Prostate gland (tissue), 2 donors: Measurements from ENCODE around the gene GRIA4. TPM values are rescaled to one million over a fixed set of nuclear protein-coding genes. Genes with fewer than 3 reads are reported as not detected.

Experiments
- DNase-seq: peaks from one replicate; pipeline ENCODE4 v3.0.0-alpha.2; 2019; ENCODE audit warnings: low spot score
- H3K27ac ChIP-seq, 2 donors: fragments of 200-600 bp; sonication (generic); 2 replicates each; pipeline ENCODE4 v1.5.1; 2017 to 2019
- H3K27me3 ChIP-seq: fragments of 200-600 bp; sonication (generic); replicated peaks from 2 replicates; pipeline ENCODE4 v1.5.1; 2019; ENCODE audit not compliant: insufficient read depth
- H3K36me3 ChIP-seq, 2 donors: fragments of 200-600 bp; sonication (generic); 1 replicate in 1 of 2; 2 replicates in 1 of 2; pipeline versions ENCODE4 v1.5.1 to v1.8.1; 2017 to 2019
- H3K4me1 ChIP-seq: fragments of 200-600 bp; sonication (generic); replicated peaks from 2 replicates; pipeline ENCODE4 v1.5.1; 2019
- H3K4me3 ChIP-seq, 2 donors: fragments of 200-600 bp; sonication (generic); 2 replicates each; pipeline ENCODE4 v1.5.1; 2017 to 2019
- H3K9me3 ChIP-seq: fragments of 200-600 bp; sonication (generic); 2 replicates; pipeline ENCODE4 v1.5.1; 2017
- POLR2A ChIP-seq: fragments of 450-650 bp; IDR thresholded peaks from one replicate; pipeline ENCODE4 v1.6.1; 2016; ENCODE audit warnings: antibody characterized with exemption, mild to moderate bottlenecking
- POLR2AphosphoS5 ChIP-seq: sonication (generic); formaldehyde crosslinking; IDR thresholded peaks from one replicate; pipeline ENCODE4 v1.6.1; 2017; ENCODE audit warnings: antibody characterized with exemption
- WGBS: methylation state at CpG from one replicate; pipeline ENCODE4 v1.1.5; 2018; 5-methylcytosine and 5-hydroxymethylcytosine counted together
- intact Hi-C: fragments of 100-400 bp; cut with DNase I; formaldehyde crosslinking; loops from one replicate; pipeline ENCODE4 v1.14.2; 2022
- total RNA-seq, 2 donors: library from RNA; depleted of rRNA; stranded (reverse); fragments of >200 nt; gene quantifications; one replicate each; pipeline ENCODE4 v1.1.0, GENCODE V29; 2016
- TF ChIP-seq, protein P1 (sequence below), 4 experiments: fragments of 200-600 bp in 2 of 4; fragments of 450-650 bp in 2 of 4; sonication (generic) in 2 of 4; IDR thresholded peaks; 1 replicate in 3 of 4; 2 replicates in 1 of 4; pipeline ENCODE4 v1.5.1; 2016 to 2019; ENCODE audit warnings: antibody characterized with exemption in 4 of 4, mild to moderate bottlenecking in 2 of 4, moderate library complexity in 2 of 4

Gene GRIA4
- total RNA-seq, 2 donors from 2014 or later = not detected

DNA sequence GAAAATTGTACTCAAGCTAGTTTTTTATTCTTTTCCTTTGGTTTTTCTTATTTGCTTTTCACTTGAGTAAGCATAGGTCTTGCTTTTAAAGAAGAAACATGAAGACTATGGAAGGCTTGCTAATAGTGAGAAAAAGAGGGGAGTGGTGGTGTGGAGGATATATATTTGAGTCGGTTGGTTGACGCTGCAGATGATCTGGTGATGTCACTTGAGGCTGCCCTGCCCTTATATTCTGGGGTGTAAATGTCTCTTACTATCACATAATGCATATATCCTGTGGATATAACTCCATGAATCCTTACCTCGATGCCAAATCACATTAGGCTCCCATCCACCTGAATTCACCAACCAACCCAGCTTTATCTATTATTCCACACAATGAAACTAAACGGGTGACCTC is 2.9 kb downstream of the GRIA4 start:
- Histone ChIP-seq H3K9me3 (no peaks in the 10 kb centered on the region), H3K36me3 (no peaks in the 10 kb centered on the region), H3K27ac (no peak overlapping the region), H3K27me3 (peaks cover 7% of the 10 kb centered on the region), H3K4me1 (no peaks in the 10 kb centered on the region), H3K4me3 (no peak overlapping the region)
- TF ChIP-seq POLR2A (no peak), POLR2AphosphoS5 (no peak)
- TF ChIP-seq, protein P1, sequence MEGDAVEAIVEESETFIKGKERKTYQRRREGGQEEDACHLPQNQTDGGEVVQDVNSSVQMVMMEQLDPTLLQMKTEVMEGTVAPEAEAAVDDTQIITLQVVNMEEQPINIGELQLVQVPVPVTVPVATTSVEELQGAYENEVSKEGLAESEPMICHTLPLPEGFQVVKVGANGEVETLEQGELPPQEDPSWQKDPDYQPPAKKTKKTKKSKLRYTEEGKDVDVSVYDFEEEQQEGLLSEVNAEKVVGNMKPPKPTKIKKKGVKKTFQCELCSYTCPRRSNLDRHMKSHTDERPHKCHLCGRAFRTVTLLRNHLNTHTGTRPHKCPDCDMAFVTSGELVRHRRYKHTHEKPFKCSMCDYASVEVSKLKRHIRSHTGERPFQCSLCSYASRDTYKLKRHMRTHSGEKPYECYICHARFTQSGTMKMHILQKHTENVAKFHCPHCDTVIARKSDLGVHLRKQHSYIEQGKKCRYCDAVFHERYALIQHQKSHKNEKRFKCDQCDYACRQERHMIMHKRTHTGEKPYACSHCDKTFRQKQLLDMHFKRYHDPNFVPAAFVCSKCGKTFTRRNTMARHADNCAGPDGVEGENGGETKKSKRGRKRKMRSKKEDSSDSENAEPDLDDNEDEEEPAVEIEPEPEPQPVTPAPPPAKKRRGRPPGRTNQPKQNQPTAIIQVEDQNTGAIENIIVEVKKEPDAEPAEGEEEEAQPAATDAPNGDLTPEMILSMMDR (IDR thresholded peaks at IDR 0.05) = no peak
- DNase-seq = no peak
- 85% methylated on average over 4 of the region's 4 CpGs for WGBS
- intact Hi-C loops = no loop called here

DNA sequence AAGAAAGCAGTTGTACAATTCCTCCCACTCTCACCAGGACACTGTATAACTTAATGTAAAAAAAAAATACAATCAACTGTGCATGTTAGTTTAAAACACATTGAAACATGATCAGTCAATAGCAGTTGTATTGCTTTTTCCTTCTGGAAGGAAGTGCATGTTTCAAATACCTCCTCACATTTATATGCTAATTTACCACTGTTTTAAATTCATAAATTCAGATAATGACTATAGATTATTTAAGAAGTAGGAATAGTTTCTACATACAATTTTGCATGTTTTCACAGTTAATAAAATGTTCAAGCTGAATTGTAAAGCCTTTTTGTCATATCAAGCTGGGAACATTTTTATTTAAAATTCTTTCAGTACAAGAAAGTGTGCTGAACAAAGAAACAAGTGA is 3.3 kb downstream of the GRIA4 start:
- H3K4me3 ChIP-seq = no peak overlapping the region
- no peak for DNase-seq
- H3K36me3 ChIP-seq = no peaks in the 10 kb centered on the region
- intact Hi-C loops = no loop called here
- TF ChIP-seq POLR2A (no peak), POLR2AphosphoS5 (no peak)
- TF ChIP-seq, protein P1 (IDR thresholded peaks at IDR 0.05) = no peak
- H3K4me1 ChIP-seq = no peaks in the 10 kb centered on the region
- peaks cover 7% of the 10 kb centered on the region for H3K27me3 ChIP-seq
- H3K9me3 ChIP-seq = no peaks in the 10 kb centered on the region
- no peak overlapping the region for H3K27ac ChIP-seq

DNA sequence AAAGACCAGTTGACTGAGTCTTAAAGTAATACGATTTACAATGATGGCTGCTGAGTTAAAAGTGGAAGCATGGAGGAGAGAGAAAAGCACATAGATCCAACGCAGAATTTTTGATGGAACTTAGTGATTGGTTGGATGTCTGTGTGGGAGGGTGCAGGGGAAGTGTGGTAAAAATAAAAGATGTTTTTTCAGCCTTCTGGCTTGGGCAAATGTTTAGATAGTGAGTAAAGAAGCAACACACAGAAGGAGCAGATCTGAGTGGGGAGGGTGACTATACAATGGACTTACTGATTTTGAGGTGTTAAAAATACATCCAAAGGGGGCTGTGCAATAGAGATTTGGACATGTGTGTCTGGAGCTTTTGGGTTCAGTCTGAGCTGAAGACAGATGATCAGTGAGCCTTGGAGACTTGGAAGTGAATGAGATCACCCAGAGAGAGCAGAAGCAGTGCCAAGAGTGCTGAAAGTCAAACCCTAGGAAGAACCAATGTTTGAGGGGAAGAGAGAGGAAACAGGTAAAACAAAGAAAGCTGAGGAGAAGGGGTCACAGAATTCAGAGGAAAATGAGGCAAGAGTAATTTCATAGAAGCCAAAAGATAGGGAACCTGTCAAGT is 8.6 kb downstream of the GRIA4 start:
- Histone ChIP-seq H3K4me3 (no peak overlapping the region), H3K36me3 (no peaks in the 10 kb centered on the region), H3K4me1 (no peaks in the 10 kb centered on the region), H3K9me3 (no peaks in the 10 kb centered on the region), H3K27me3 (no peaks in the 10 kb centered on the region), H3K27ac (no peak overlapping the region)
- DNase-seq = no peak
- TF ChIP-seq, protein P1 (IDR thresholded peaks at IDR 0.05) = no peak
- no peak for TF ChIP-seq POLR2AphosphoS5
- TF ChIP-seq POLR2A = no peak
- intact Hi-C loops = no loop called here
- WGBS = 71% methylated on average over 2 of the region's 2 CpGs

DNA sequence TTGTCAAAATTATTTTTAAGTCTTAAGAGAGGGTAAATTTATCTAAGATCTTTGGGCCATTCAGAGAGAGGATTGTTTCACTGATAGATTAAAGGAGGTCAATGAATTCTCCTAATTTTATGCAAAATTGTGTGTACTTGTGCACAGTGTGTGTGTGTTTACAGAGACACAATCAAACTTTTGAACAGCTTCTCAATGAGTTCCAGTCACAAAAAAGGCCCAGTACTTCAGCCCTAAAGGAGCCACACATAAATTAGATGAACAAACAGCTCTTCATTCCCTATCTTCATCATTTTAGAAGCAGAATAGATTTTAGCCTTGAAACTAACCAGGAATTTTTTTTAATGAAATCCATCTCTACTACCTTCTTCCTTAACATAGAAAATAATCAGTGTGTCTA is 9.7 kb downstream of the GRIA4 start:
- intact Hi-C loops = no loop called here
- TF ChIP-seq POLR2A (no peak), POLR2AphosphoS5 (no peak)
- TF ChIP-seq, protein P1 (IDR thresholded peaks at IDR 0.05) = no peak
- Histone ChIP-seq H3K4me3 (no peak overlapping the region), H3K36me3 (no peaks in the 10 kb centered on the region), H3K27me3 (no peaks in the 10 kb centered on the region), H3K27ac (no peak overlapping the region), H3K9me3 (no peaks in the 10 kb centered on the region), H3K4me1 (no peaks in the 10 kb centered on the region)
- DNase-seq = no peak

DNA sequence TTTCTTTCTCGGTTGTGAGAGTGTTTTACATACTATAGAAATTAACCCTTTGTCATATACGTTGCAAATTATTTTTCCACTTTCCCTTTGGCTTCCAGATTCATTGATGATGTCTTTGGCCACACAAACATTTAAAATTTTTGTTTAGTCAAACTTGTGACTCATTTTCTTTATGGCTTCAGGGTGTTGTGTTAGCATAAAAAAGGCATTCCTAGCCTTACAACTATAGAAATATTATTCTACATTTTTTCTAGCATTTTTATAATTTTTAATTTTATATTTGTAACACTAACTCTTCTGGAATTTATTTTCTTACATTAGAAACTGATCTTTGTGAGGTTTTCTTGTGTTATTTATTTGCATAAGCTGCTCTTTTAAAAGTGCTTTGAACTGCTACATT is 12.1 kb downstream of the GRIA4 start:
- intact Hi-C loops = no loop called here
- Histone ChIP-seq H3K4me3 (no peak overlapping the region), H3K27ac (no peak overlapping the region), H3K4me1 (no peaks in the 10 kb centered on the region), H3K9me3 (no peaks in the 10 kb centered on the region), H3K27me3 (no peaks in the 10 kb centered on the region), H3K36me3 (no peaks in the 10 kb centered on the region)
- TF ChIP-seq, protein P1 (IDR thresholded peaks at IDR 0.05) = no peak
- TF ChIP-seq POLR2A (no peak), POLR2AphosphoS5 (no peak)
- WGBS = 58% methylated on average over 2 of the region's 2 CpGs
- DNase-seq = no peak
